Activated CD4-positive, CD25-positive, alpha-beta regulatory T cell treated with anti-CD3 and anti-CD28 coated beads, Interleukin-2, amount 50 U/mL, for 16 hours (primary cell): ENCODE measurements around the gene PDLIM5.
"Not testable (repeated sequence)": the region's sequence is repeated elsewhere in the genome, so short reads cannot be mapped to it uniquely, and the experiment has no call there.

Experiments used
- DNase-seq: peaks from one replicate; pipeline ENCODE4 v3.0.0-alpha.2; 2020; ENCODE audit warnings: low read depth, low spot score

PDLIM5 gene

DNA sequence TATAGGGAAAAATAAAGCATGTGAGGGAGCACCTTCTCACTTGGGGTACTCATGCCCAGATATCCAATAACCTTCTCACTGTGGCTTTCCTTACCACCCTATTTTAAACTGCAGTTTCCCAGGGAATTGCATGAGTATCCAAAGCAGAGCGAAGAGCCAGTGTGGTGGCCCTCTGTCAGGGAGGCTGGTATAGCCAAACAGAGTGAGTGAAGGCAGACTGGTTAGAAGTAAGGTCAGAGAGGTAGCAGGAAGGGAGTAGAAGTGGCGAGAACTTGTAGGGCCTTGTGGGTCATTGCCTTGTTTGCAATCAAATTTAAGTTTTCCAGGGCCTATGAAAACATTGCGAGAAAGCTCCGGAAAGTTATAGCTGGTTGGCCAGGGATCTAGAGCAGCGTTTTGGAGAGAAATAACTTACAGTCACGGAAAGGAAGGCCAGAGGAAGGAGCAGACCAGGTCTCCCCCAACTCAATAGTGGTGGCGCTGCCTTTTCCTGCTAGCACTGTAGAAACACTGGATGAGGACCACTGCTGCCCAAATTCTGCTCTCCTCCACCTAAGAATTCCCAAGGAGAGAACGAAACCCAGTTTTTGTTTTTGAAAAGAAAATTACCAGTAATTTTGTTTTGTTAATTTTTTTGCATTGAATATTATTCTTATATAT, 77.2 kb downstream of the PDLIM5 start:
- no peak for DNase-seq

GRCh38 chr4:94530073-94530472, 78.3 kb downstream of the PDLIM5 start:
- no peak for DNase-seq

GRCh38 chr4:94531991-94532789, 80.4 kb downstream of the PDLIM5 start:
- DNase-seq = no peak

- DNase-seq = no peak
These were observed 81.9 kb downstream of the PDLIM5 start for GRCh38 chr4:94533405-94534223.

- DNase-seq = no peak
These were observed 82.9 kb downstream of the PDLIM5 start for GRCh38 chr4:94534401-94535312.

DNA sequence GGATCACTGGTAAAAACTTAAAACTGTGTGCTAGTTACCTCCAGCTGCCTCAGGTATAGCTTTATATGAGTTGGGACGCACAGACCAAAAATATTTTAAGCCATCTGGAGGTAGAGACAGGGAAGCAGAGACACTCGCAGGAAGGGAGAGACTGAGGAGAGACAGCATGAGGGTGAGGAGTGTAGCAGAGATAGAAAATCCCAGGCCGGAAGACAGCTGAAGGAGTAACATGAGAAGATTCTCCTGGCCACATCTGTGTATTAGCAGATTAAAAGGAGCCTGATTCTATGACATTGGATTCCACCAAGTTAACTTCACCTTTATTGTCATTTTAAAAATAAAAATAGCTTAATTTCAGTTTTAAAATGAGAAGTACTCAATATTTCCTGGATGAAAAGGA, 84.3 kb downstream of the PDLIM5 start:
- no peak for DNase-seq

GRCh38 chr4:94536649-94537469, 85.1 kb downstream of the PDLIM5 start:
- DNase-seq = no peak

DNA sequence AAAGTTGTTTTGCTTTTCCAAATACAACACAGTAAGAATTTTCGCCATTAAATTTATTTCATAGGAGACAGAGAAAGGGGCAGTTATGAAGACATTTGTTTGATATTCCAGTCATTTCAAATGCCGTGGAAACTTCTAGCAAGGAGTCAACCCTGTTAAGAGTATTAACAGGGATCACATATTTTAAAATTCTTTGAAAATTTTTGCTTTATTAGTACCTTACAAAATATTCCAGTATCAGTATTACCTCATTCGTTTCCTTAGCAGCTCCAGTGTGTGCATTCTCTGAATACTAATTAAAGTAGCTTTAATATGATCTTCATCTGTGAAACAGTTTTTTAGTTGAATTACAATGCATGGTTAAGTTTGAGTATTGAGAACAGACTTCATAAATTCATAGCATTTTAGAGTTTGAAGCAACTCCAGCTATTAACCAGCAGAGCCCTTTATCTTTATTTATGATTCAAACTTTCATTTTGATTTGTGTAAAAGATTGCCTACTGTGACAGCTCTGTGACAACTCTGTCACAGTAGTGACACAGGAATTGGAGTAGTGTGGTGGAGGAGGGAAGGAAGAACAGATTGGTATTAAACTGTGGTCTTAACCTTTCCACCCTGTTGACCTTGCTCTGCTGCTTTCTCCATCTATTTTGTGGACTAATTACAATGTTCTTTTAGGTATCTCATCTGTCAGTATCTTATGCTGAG, 86.3 kb downstream of the PDLIM5 start:
- no peak for DNase-seq

GRCh38 chr4:94540476-94540875, 88.7 kb downstream of the PDLIM5 start:
- DNase-seq = no peak

- no peak for DNase-seq
These were observed 93.1 kb downstream of the PDLIM5 start for GRCh38 chr4:94544811-94545210.

GRCh38 chr4:94545296-94545695, 93.6 kb downstream of the PDLIM5 start:
- DNase-seq = no peak

- no peak for DNase-seq
These were observed 95.2 kb downstream of the PDLIM5 start for GRCh38 chr4:94546949-94547348.

DNA sequence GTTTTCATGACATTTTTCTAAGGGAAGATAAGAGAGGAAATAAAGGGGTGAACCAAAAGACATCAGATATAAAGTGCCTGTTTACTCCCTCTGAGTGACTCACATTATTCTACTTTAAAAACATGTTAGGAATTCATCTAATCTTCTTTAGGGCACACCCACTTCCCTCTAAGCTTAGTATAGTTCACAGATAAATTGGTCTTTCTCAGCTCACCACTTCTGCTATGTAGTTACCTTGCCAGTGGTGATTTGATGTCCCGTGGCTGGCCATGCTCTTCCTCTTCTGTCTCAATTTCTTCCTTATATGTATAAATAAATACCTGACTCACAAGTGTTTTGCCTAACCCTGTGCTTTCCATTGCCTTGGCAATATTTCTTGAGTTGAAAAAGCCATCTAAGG, 96.8 kb downstream of the PDLIM5 start:
- DNase-seq = no peak

GRCh38 chr4:94550352-94550751, 98.6 kb downstream of the PDLIM5 start:
- DNase-seq = no peak

DNA sequence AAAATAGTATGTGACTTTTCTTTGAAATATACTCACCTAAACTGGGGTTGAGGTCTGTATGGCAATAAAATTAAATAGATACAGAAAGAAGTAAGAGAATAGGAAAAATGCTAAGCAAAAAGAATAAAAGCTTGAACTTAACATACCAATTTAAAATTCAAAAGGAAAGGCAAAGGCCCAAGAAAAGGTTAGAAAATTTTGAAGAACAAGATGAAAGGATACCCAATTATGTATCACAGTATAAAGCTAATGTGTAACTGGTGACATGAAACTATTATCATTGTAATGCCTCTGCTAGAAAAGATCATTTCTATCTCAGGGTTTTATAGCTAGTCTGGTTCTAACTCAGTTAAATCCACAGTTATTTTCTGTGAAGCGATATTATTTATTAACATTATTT, 99.1 kb downstream of the PDLIM5 start:
- DNase-seq = no peak

DNA sequence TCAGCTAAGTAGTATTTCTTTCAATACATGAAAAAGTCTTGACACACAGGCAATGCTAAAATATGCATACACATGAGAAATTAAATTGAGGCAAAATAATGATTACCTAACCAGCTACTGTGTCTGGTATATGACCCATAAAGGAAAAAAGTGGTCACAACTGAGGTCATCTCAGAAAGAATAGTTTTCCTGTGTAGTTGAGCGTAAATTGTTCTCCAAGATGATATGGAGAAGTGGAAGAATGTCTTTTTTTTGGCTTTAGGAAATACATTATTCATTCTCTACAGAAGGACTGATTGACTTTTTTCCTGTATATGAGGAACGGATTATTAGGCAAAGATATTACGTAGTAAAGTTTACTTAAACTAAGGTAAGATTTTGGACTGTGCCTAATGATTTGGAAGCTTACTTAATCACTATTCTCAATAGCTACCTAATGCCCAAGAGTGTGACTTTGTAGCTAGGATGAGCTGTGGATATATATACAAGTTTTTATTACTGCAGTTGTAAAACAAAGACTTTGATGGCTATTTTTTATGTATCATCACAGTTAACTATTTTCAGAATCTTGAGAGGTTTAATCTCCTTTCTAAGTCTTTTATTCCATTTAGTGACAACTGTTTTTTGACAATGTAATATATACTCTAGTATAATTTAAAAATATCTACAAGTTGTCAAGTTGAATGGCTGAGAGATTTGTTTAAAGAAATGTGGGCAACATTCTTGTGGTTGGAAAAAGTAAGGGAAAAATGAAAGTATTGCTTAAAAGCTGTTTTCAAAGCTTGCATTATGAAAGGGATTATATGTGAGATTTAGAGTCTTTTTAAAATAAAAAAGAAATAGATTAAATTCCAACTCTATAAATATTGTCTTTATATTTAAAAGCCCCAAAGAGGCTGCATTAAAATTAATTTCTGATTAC, 100.2 kb downstream of the PDLIM5 start:
- no peak for DNase-seq

GRCh38 chr4:94556047-94556446, 104.3 kb downstream of the PDLIM5 start:
- DNase-seq = not testable (repeated sequence)

- not testable (repeated sequence) for DNase-seq
These were observed 105.9 kb downstream of the PDLIM5 start for GRCh38 chr4:94557632-94558031.
